Medulla oblongata (tissue), 1 donor: ENCODE measurements around the gene GCGR.

Source experiments
- DNase-seq: peaks from one replicate; pipeline ENCODE4 v3.0.0-alpha.2; 2015; ENCODE audit errors: extremely low spot score

Gene GCGR

GRCh38 chr17:81811705-81812570 is 8.0 kb downstream of the GCGR start:
- DNase-seq, result no peak

- no peak for DNase-seq
These were observed 8.8 kb downstream of the GCGR start for GRCh38 chr17:81812571-81813370.

GRCh38 chr17:81813371-81813684 is 9.4 kb downstream of the GCGR start:
- DNase-seq, result no peak

GRCh38 chr17:81813861-81814683 is 10.1 kb downstream of the GCGR start:
- DNase-seq, result no peak

- DNase-seq, result no peak
These were observed 11.0 kb downstream of the GCGR start for GRCh38 chr17:81814748-81815645.

- DNase-seq, result no peak
These were observed 11.7 kb downstream of the GCGR start for GRCh38 chr17:81815646-81815986.

- no peak for DNase-seq
These were observed 13.8 kb downstream of the GCGR start for GRCh38 chr17:81817758-81818147.

- no peak for DNase-seq
These were observed 15.8 kb downstream of the GCGR start for GRCh38 chr17:81819708-81820107.

- no peak for DNase-seq
These were observed 17.2 kb downstream of the GCGR start for GRCh38 chr17:81821147-81821546.

GRCh38 chr17:81821603-81822311 is 17.8 kb downstream of the GCGR start:
- DNase-seq, result peak; percentile 22

- DNase-seq, result no peak
These were observed 18.3 kb downstream of the GCGR start for GRCh38 chr17:81822312-81822637.

GRCh38 chr17:81822996-81823819 is 19.3 kb downstream of the GCGR start:
- DNase-seq, result no peak

GRCh38 chr17:81823820-81824550 is 20.0 kb downstream of the GCGR start:
- no peak for DNase-seq

GRCh38 chr17:81824595-81824994 is 20.6 kb downstream of the GCGR start:
- no peak for DNase-seq

GRCh38 chr17:81825841-81826466 is 22.0 kb downstream of the GCGR start:
- no peak for DNase-seq

GRCh38 chr17:81828656-81829055 is 24.7 kb downstream of the GCGR start:
- no peak for DNase-seq

- no peak for DNase-seq
These were observed 25.9 kb downstream of the GCGR start for GRCh38 chr17:81829858-81830257.

GRCh38 chr17:81831563-81831956 is 27.6 kb downstream of the GCGR start:
- no peak for DNase-seq
